ENCODE data around the gene CPNE8. TPM values are rescaled to one million over a fixed set of nuclear protein-coding genes. Genes with fewer than 3 reads are reported as not detected.

Gene CPNE8
- polyA plus RNA-seq, 2 of the 4 experiments (the other 2 are of a cell fraction) = 8.0 to 30.1 TPM

DNA sequence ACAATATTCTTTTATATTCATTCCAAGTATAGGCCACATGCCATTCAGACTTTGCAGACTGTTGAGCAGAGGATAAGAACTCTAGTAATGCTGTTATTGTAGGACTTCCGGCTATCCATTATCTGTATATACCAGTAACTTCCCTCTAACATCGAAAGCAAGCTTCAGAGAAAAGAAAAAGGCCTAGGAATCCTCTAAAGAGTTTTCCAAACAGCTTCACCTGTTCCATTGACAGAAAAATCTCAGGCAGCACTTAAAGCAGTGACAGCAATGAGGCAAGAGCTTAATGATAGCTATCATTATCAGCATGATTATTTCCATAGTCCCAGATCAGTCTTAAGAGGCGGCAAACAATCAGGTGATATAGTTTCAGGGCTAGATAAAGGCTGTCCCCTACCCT is 1.8 kb downstream of the CPNE8 start:
- CTCF ChIA-PET = interaction anchor here (0.9 kb wide), 1 partner anchor 246 kb away, joined by 3 read pairs; no protein-coding TSS in a partner anchor
- Histone ChIP-seq H3K4me2 (peak overlapping the region; percentile 91), H3K4me3 (no peak overlapping the region), H3K9me3 (no peaks in the 10 kb centered on the region), H3K27ac (no peak overlapping the region; a peak in 1 of 6 replicates), H3K4me1 (peaks cover 20% of the 10 kb centered on the region; the same call in 2 of the 3 replicates)
- WGBS (ENCODE audit: missing lambda C conversion rate) = 90% methylated on average over 3 of the region's 3 CpGs
- TF ChIP-seq MAX (IDR thresholded peaks at IDR 0.05) (no peak), RARB (CRISPR knock-in tag; IDR thresholded peaks at IDR 0.05) (no peak), NFE2L2 (conservative IDR thresholded peaks at IDR 0.05; ENCODE audit: low read length) (no peak), CHD4 (IDR thresholded peaks at IDR 0.05; ENCODE audit: borderline replicate concordance) (no peak), MAFK (IDR thresholded peaks at IDR 0.05; ENCODE audit: partially characterized antibody) (no peak), CBX2 (IDR thresholded peaks at IDR 0.05; ENCODE audit: borderline replicate concordance, low read depth) (no peak), EHMT2 (IDR thresholded peaks at IDR 0.05; ENCODE audit: low read depth) (no peak), SREBF2 (IDR thresholded peaks at IDR 0.05) (no peak), RCOR1 (IDR thresholded peaks at IDR 0.05; ENCODE audit: low read depth, low read length) (no peak), ZC3H11A (IDR thresholded peaks at IDR 0.05) (no peak), JUNB (IDR thresholded peaks at IDR 0.05) (no peak), ESRRA (IDR thresholded peaks at IDR 0.05; ENCODE audit: borderline replicate concordance, low read length) (no peak), ELK1 (IDR thresholded peaks at IDR 0.05; ENCODE audit: low read depth, low read length) (no peak)
- FAIRE-seq (no peak), DNase-seq (ENCODE audit: low read depth in 1 of 2, low spot score in 1 of 2) (no peak), ATAC-seq (no peak)
- POLR2A ChIA-PET = interaction anchor here (3.1 kb wide), 1 partner anchor 8 kb away, joined by 21 read pairs; no protein-coding TSS in a partner anchor

GRCh38 chr12:38898001-38898684 is 7.2 kb downstream of the CPNE8 start:
- Histone ChIP-seq H3K9me3 (no peaks in the 10 kb centered on the region), H3K4me2 (no peak overlapping the region), H3K4me1 (peaks cover 9% of the 10 kb centered on the region), H3K4me3 (no peak overlapping the region), H3K27ac (no peak overlapping the region)
- ChIA-PET CTCF (interaction anchor here (2.2 kb wide), 1 partner anchor 8 kb away, joined by 6 read pairs; no protein-coding TSS in a partner anchor), POLR2A (no interaction called here)
- FAIRE-seq = no peak
- no peak for ATAC-seq
- WGBS (ENCODE audit: missing lambda C conversion rate) = 93% methylated on average over 2 of the region's 2 CpGs
- DNase-seq (ENCODE audit: low read depth in 1 of 2, low spot score in 1 of 2) = no peak
- TF ChIP-seq EHMT2 (IDR thresholded peaks at IDR 0.05; ENCODE audit: low read depth) (no peak), RFX5 (IDR thresholded peaks at IDR 0.05) (no peak), JUN (IDR thresholded peaks at IDR 0.05) (no peak), ZFP36 (IDR thresholded peaks at IDR 0.05; ENCODE audit: borderline replicate concordance, partially characterized antibody) (no peak)

DNA sequence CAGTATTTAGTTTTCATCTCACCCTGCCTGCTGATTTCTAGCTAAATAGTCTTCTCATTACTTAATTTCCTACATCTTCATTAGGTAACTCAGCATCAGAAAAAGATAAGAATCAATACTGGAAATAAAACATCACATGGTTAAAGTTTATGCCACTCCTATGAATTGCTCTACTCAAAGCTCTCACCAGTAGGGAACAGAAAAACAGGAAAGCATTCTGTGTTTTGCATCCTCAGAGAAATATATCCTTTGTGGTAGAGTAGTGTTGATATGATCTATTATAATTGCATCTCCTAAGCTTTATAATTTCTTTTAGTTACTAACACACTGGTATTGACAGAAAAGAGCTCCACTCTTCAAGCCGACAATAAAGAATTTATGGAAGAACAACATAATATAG is 9.9 kb downstream of the CPNE8 start:
- ChIA-PET POLR2A (interaction anchor here (3.4 kb wide), 1 partner anchor 9 kb away, joined by 21 read pairs; the partner anchor contains the start of gene CPNE8), CTCF (interaction anchor here (2.6 kb wide), 1 partner anchor 11 kb away, joined by 14 read pairs; the partner anchor contains the start of gene CPNE8)
- no peak overlapping the region for H3K4me3 ChIP-seq
- TF ChIP-seq KDM5A (IDR thresholded peaks at IDR 0.05) (no peak), FOSB (CRISPR knock-in tag; IDR thresholded peaks at IDR 0.05) (no peak), SREBF2 (IDR thresholded peaks at IDR 0.05) (no peak), POLR2A (IDR thresholded peaks at IDR 0.05; ENCODE audit: low read length) (no peak), RFX5 (IDR thresholded peaks at IDR 0.05) (no peak), MAFK (IDR thresholded peaks at IDR 0.05; ENCODE audit: partially characterized antibody) (no peak), RARB (CRISPR knock-in tag; IDR thresholded peaks at IDR 0.05) (no peak), CBX2 (IDR thresholded peaks at IDR 0.05; ENCODE audit: borderline replicate concordance, low read depth) (no peak), HOXB5 (CRISPR knock-in tag; IDR thresholded peaks at IDR 0.05) (no peak), EHMT2 (IDR thresholded peaks at IDR 0.05; ENCODE audit: low read depth) (no peak), USF2 (IDR thresholded peaks at IDR 0.05) (no peak), NPAS2 (CRISPR knock-in tag; IDR thresholded peaks at IDR 0.05; ENCODE audit: borderline replicate concordance) (no peak), RNF2 (IDR thresholded peaks at IDR 0.05; ENCODE audit: borderline replicate concordance, low read depth) (no peak), BHLHE40 (IDR thresholded peaks at IDR 0.05; ENCODE audit: low read depth, low read length) (no peak)
- TF ChIP-seq, protein P1, sequence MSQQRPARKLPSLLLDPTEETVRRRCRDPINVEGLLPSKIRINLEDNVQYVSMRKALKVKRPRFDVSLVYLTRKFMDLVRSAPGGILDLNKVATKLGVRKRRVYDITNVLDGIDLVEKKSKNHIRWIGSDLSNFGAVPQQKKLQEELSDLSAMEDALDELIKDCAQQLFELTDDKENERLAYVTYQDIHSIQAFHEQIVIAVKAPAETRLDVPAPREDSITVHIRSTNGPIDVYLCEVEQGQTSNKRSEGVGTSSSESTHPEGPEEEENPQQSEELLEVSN (IDR thresholded peaks at IDR 0.05; ENCODE audit: borderline replicate concordance, low read depth) = no peak
- FAIRE-seq (no peak), DNase-seq (ENCODE audit: low read depth in 1 of 2, low spot score in 1 of 2) (no peak), ATAC-seq (no peak)
- H3K9me3 ChIP-seq = no peaks in the 10 kb centered on the region
- H3K27ac ChIP-seq = no peak overlapping the region
- no peak overlapping the region for H3K4me2 ChIP-seq
- H3K4me1 ChIP-seq = peaks cover 29% of the 10 kb centered on the region
- 94% methylated on average over 1 of the region's 1 CpG for WGBS (ENCODE audit: missing lambda C conversion rate)
